CD14-positive monocyte (primary cell): ENCODE data around the gene TAS1R1. TPM values are rescaled to one million over a fixed set of nuclear protein-coding genes. Genes with fewer than 3 reads are reported as not detected.

Experiments
- DNase-seq, 3 donors: peaks; one replicate each; pipeline ENCODE4 v3.0.0-alpha.2; 2011 to 2022
- H2AFZ ChIP-seq: 2 replicates; pipeline ENCODE4 v1.6.0; 2012; ENCODE audit warnings: mild to moderate bottlenecking, low read depth, low read length, inconsistent platforms; ENCODE audit not compliant: insufficient read depth, poor library complexity, severe bottlenecking
- H3K27ac ChIP-seq, 2 donors: 1 replicate in 1 of 2; 2 replicates in 1 of 2; pipeline ENCODE4 v1.5.1; 2012 to 2013; ENCODE audit warnings: low read length in 2 of 2, control low read depth in 1 of 2, inconsistent platforms in 1 of 2, low read depth in 1 of 2, mild to moderate bottlenecking in 1 of 2
- H3K27me3 ChIP-seq, 2 donors: one replicate each; pipeline versions ENCODE4 v1.6.0 to v1.6.1; 2011 to 2013; ENCODE audit warnings: low read length in 2 of 2; ENCODE audit not compliant: control insufficient read depth in 2 of 2, insufficient read depth in 2 of 2
- H3K36me3 ChIP-seq, 2 donors: replicated peaks in 1 of 2; 1 replicate in 1 of 2; 2 replicates in 1 of 2; pipeline versions ENCODE4 v1.5.1 to v1.6.1; 2012 to 2013; ENCODE audit warnings: low read length in 2 of 2, control low read depth in 1 of 2, inconsistent platforms in 1 of 2, mild to moderate bottlenecking in 1 of 2; ENCODE audit not compliant: insufficient read depth in 2 of 2, control insufficient read depth in 1 of 2
- H3K4me1 ChIP-seq, 2 donors: 1 replicate in 1 of 2; 2 replicates in 1 of 2; pipeline versions ENCODE4 v1.5.1 to v1.6.1; 2012 to 2013; ENCODE audit warnings: low read length in 2 of 2, control low read depth in 1 of 2, inconsistent platforms in 1 of 2, mild to moderate bottlenecking in 1 of 2, moderate library complexity in 1 of 2; ENCODE audit not compliant: insufficient read depth in 2 of 2, control insufficient read depth in 1 of 2
- H3K4me2 ChIP-seq: replicated peaks from 2 replicates; pipeline ENCODE3; 2012; ENCODE audit warnings: low read length, moderate library complexity, mild to moderate bottlenecking; ENCODE audit not compliant: poor library complexity, severe bottlenecking; ENCODE audit errors: extremely low read depth
- H3K4me3 ChIP-seq, 3 experiments: fragments of 200-600 bp in 1 of 3; sonication (generic) in 1 of 3; replicated peaks in 1 of 3; 1 replicate in 2 of 3; 2 replicates in 1 of 3; pipeline ENCODE4 v1.5.1; 2011 to 2013; ENCODE audit warnings: low read length in 3 of 3, mild to moderate bottlenecking in 3 of 3, control low read depth in 2 of 3, low read depth in 2 of 3, inconsistent platforms in 1 of 3, moderate library complexity in 1 of 3
- H3K79me2 ChIP-seq: 2 replicates; pipeline ENCODE4 v1.6.0; 2012; ENCODE audit warnings: mild to moderate bottlenecking, control low read depth, inconsistent platforms, low read length, moderate library complexity; ENCODE audit not compliant: insufficient read depth
- H3K9ac ChIP-seq: 2 replicates; pipeline ENCODE4 v1.6.0; 2017; ENCODE audit warnings: low read length, mild to moderate bottlenecking; ENCODE audit not compliant: insufficient read depth, poor library complexity, severe bottlenecking
- H3K9me3 ChIP-seq, 2 donors: replicated peaks in 1 of 2; 1 replicate in 1 of 2; 2 replicates in 1 of 2; pipeline versions ENCODE4 v1.5.1 to v1.6.1; 2012 to 2013; ENCODE audit warnings: low read length in 2 of 2, control low read depth in 1 of 2; ENCODE audit not compliant: control insufficient read depth in 1 of 2, insufficient read depth in 1 of 2
- H4K20me1 ChIP-seq: 2 replicates; pipeline ENCODE4 v1.6.0; 2012; ENCODE audit warnings: mild to moderate bottlenecking, low read length, control low read depth, moderate library complexity; ENCODE audit not compliant: insufficient read depth
- H3K27ac Mint-ChIP-seq, 7 donors: one replicate each; pipeline ENCODE4 v1.8.0; 2020; ENCODE audit warnings: mild to moderate bottlenecking in 7 of 7, mixed read lengths in 7 of 7, moderate library complexity in 6 of 7, inconsistent platforms in 2 of 7
- H3K27me3 Mint-ChIP-seq, 3 donors: one replicate each; pipeline ENCODE4 v1.8.0; 2021 to 2022; ENCODE audit warnings: low read depth in 3 of 3, mild to moderate bottlenecking in 3 of 3, mixed read lengths in 3 of 3, moderate library complexity in 3 of 3, inconsistent platforms in 1 of 3
- H3K36me3 Mint-ChIP-seq, 2 donors: one replicate each; pipeline ENCODE4 v1.8.0; 2020; ENCODE audit warnings: mixed read lengths in 2 of 2, inconsistent platforms in 1 of 2, mild to moderate bottlenecking in 1 of 2
- H3K4me1 Mint-ChIP-seq: one replicate; pipeline ENCODE4 v1.8.0; 2020; ENCODE audit warnings: mild to moderate bottlenecking, mixed read lengths
- H3K4me3 Mint-ChIP-seq, 2 donors: one replicate each; pipeline ENCODE4 v1.8.0; 2020; ENCODE audit warnings: mild to moderate bottlenecking in 2 of 2, mixed read lengths in 2 of 2, moderate library complexity in 1 of 2
- H3K9me3 Mint-ChIP-seq, 7 donors: one replicate each; pipeline ENCODE4 v1.8.0; 2020 to 2022; ENCODE audit warnings: mixed read lengths in 7 of 7, mild to moderate bottlenecking in 6 of 7, moderate library complexity in 6 of 7, inconsistent platforms in 2 of 7
- WGBS: methylation state at CpG from one replicate; pipeline ENCODE4 v1.1.5; 2013; ENCODE audit warnings: missing lambda C conversion rate; ENCODE audit not compliant: insufficient coverage; 5-methylcytosine and 5-hydroxymethylcytosine counted together
- intact Hi-C, 2 donors: fragments of 100-400 bp; cut with micrococcal nuclease; formaldehyde crosslinking; loops; one replicate each; pipeline versions ENCODE4 v1.15.0 to v1.15.1; 2023
- polyA plus RNA-seq, 3 donors: library from polyadenylated mRNA; depleted of rRNA in 1 of 3; unstranded in 2 of 3; stranded (reverse) in 1 of 3; fragments of 300-500 nt in 2 of 3; fragments of >200 nt in 1 of 3; fragmentation: Illumina TruSeq in 2 of 3; gene quantifications; 1 replicate in 2 of 3; 2 replicates in 1 of 3; pipeline ENCODE4 v1.2.3, GENCODE V29; 2012 to 2021
- TF ChIP-seq, protein P1 (sequence below): fragments of 200-600 bp; IDR thresholded peaks from one replicate; pipeline ENCODE4 v1.8.0; 2022; ENCODE audit warnings: antibody characterized with exemption, mild to moderate bottlenecking

TAS1R1 gene
- polyA plus RNA-seq, 3 donors: not detected

DNA sequence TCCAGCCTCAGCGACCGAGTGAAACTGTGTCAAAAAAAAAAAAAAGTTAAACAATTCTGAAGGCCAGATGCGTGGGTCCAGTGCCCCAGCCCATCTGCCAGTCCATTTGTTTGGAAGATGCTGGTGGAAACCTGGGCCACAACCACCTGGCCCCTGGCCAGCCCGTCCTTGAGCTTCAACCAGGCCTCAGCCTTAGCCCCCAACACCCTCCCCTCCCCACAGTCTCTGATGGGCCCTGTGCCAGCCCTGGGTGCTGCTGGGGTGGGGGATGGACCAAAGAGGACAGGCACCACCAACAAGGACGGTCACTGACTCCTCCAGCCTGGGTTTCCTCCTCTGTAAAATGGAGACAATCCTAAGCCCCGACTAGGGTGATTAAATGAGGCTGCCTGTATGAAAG, 44.1 kb upstream of the TAS1R1 start:
- TF ChIP-seq, protein P1, sequence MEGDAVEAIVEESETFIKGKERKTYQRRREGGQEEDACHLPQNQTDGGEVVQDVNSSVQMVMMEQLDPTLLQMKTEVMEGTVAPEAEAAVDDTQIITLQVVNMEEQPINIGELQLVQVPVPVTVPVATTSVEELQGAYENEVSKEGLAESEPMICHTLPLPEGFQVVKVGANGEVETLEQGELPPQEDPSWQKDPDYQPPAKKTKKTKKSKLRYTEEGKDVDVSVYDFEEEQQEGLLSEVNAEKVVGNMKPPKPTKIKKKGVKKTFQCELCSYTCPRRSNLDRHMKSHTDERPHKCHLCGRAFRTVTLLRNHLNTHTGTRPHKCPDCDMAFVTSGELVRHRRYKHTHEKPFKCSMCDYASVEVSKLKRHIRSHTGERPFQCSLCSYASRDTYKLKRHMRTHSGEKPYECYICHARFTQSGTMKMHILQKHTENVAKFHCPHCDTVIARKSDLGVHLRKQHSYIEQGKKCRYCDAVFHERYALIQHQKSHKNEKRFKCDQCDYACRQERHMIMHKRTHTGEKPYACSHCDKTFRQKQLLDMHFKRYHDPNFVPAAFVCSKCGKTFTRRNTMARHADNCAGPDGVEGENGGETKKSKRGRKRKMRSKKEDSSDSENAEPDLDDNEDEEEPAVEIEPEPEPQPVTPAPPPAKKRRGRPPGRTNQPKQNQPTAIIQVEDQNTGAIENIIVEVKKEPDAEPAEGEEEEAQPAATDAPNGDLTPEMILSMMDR: no peak
- 100% methylated on average over 4 of the region's 6 CpGs for WGBS
- H3K27ac Mint-ChIP-seq: no peak overlapping the region

DNA sequence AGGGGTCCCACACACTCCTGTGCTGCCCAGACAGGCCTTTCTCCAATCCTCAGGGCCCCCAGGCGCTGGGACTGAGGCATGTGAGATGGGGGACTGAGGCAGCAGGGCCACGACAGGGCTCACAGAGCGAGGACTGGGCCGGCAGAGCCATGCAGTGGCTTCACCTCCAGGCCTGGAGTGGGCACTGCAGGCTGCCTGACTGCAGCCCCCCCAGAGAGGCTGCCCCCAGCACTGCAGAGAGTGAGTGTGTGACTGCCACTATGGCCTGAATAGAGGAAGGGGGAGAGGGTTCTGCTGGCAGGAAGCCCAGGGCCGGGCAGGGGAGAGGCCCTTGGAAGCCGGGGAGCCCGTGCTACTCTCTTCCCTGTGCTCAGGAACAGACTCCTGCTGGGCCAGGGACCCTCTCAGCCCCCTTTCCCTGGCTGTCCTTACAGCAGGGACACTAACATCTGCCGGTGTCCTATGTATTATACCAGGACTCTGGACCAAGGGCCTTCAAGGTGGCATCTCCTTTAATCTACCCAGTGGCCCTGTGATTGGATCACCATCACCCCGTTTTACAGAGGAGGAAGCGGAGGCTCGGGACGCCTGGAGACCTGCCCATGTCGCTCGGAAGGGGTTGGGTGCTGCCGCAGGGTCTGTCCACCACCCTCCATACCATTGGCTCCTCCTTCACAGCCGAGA, 43.4 kb upstream of the TAS1R1 start:
- no peaks in the 10 kb centered on the region for H3K79me2 ChIP-seq
- no peaks in the 10 kb centered on the region for H3K36me3 Mint-ChIP-seq
- peaks cover 0 to 3% of the 10 kb centered on the region in 2 donors for H3K4me1 ChIP-seq
- H3K4me3 ChIP-seq: no peak overlapping the region
- intact Hi-C loops: no loop called here
- no peak for DNase-seq
- H3K4me3 Mint-ChIP-seq: no peak overlapping the region
- peaks cover 1 to 5% (median 2%) of the 10 kb centered on the region in 3 donors for H3K27me3 Mint-ChIP-seq
- H3K9ac ChIP-seq: no peak overlapping the region
- H3K36me3 ChIP-seq: no peaks in the 10 kb centered on the region
- no peak overlapping the region for H2AFZ ChIP-seq
- no peak overlapping the region for H3K27ac ChIP-seq
- H3K4me1 Mint-ChIP-seq: peaks cover 2% of the 10 kb centered on the region
- TF ChIP-seq, protein P1: no peak
- H3K27ac Mint-ChIP-seq: no peak overlapping the region
- no peaks in the 10 kb centered on the region for H3K27me3 ChIP-seq
- no peaks in the 10 kb centered on the region for H4K20me1 ChIP-seq
- H3K9me3 ChIP-seq: no peaks in the 10 kb centered on the region
- no peak overlapping the region for H3K4me2 ChIP-seq
- no peaks in the 10 kb centered on the region for H3K9me3 Mint-ChIP-seq
- WGBS: 92% methylated on average over 7 of the region's 16 CpGs

More for the DNA sequence above, 44.1 kb upstream of the TAS1R1 start:
- Histone ChIP-seq H3K36me3 (no peaks in the 10 kb centered on the region), H3K9ac (no peak overlapping the region), H3K4me1 (peaks cover 0 to 3% of the 10 kb centered on the region in 2 donors), H3K27me3 (no peaks in the 10 kb centered on the region), H2AFZ (no peak overlapping the region), H3K4me2 (no peak overlapping the region), H3K4me3 (no peak overlapping the region), H4K20me1 (no peaks in the 10 kb centered on the region), H3K9me3 (no peaks in the 10 kb centered on the region), H3K79me2 (no peaks in the 10 kb centered on the region), H3K27ac (no peak overlapping the region)
- H3K36me3 Mint-ChIP-seq: no peaks in the 10 kb centered on the region
- H3K4me3 Mint-ChIP-seq: no peak overlapping the region
- H3K4me1 Mint-ChIP-seq: peaks cover 2% of the 10 kb centered on the region
- DNase-seq: no peak
- no peaks in the 10 kb centered on the region for H3K9me3 Mint-ChIP-seq
- intact Hi-C loops: no loop called here
- peaks cover 1 to 5% (median 2%) of the 10 kb centered on the region in 3 donors for H3K27me3 Mint-ChIP-seq
